Activated CD8-positive, alpha-beta memory T cell treated with anti-CD3 and anti-CD28 coated beads, Interleukin-2, amount 50 U/mL, for 1 hour (primary cell): ENCODE results near the gene RBM20.
A peak's percentile ranks its signal among the peaks of the same experiment; 100 is the strongest.

Source experiments
- DNase-seq: peaks from one replicate; pipeline ENCODE4 v3.0.0-alpha.2; 2020; ENCODE audit errors: extremely low read depth

RBM20 gene

GRCh38 chr10:110870823-110871297 is 226.7 kb downstream of the RBM20 start:
- DNase-seq, result no peak

GRCh38 chr10:110871298-110872084 is 227.4 kb downstream of the RBM20 start, which contains the start of gene PDCD4:
TSS of gene PDCD4 (plus strand) at chr10:110871928. CDS start at chr10:110876028, 4,100 bp downstream.
- DNase-seq, result peak; percentile 89

- DNase-seq, result peak; percentile 92
Measured at GRCh38 chr10:110872145-110872983, 228.2 kb downstream of the RBM20 start.

- no peak for DNase-seq
Measured at GRCh38 chr10:110872984-110873923, 229.1 kb downstream of the RBM20 start.

GRCh38 chr10:110873951-110874350 is 229.8 kb downstream of the RBM20 start:
- no peak for DNase-seq

DNA sequence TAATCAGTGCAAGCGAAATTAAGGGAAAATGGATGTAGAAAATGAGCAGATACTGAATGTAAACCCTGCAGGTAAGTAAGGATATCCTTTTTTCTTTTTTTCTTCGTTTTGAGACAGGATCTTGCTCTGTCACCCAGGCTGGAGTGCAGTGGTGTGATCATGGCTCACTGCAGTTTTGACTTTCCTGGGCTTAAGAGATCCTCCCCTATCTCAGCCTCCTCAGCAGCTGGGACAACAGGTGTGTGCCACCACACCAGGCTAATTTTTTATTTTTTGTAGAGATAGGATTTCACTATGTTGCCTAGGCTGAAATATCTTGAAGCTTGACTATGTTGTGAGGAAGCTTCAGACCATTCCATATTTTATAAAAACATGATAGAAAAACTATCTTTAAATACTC is 231.9 kb downstream of the RBM20 start:
- DNase-seq, result no peak

- no peak for DNase-seq
Measured at GRCh38 chr10:110876788-110877187, 232.7 kb downstream of the RBM20 start.

DNA sequence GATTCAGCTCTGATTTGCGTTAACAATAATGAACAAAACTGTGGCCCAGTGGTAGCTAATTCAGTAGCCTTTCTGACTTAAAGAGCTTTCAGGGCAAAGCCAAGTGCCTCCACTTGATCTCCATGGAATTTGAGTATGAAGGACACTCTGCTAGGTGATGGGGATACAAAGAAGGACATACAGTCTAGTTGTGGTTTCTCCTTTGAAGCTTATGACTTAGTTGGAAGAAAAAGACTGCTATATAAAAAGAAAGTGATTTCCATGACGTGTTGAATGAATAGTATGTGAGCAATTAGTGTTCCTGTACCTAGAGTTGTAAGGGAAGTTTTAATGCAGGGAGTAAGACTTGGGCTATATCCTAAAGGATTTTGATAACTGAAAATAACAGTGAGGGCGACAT is 235.9 kb downstream of the RBM20 start:
- DNase-seq, result no peak

DNA sequence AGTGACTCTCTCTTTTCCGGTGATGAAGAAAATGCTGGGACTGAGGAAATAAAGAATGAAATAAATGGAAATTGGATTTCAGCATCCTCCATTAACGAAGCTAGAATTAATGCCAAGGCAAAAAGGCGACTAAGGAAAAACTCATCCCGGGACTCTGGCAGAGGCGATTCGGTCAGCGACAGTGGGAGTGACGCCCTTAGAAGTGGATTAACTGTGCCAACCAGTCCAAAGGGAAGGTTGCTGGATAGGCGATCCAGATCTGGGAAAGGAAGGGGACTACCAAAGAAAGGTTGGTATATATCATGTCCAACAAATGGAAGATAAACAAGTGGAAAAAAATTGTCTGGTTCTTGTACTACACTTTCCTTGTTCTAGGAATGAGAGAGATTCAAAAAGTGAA is 237.1 kb downstream of the RBM20 start:
- DNase-seq, result no peak

- no peak for DNase-seq
Measured at GRCh38 chr10:110881905-110882304, 237.8 kb downstream of the RBM20 start.

DNA sequence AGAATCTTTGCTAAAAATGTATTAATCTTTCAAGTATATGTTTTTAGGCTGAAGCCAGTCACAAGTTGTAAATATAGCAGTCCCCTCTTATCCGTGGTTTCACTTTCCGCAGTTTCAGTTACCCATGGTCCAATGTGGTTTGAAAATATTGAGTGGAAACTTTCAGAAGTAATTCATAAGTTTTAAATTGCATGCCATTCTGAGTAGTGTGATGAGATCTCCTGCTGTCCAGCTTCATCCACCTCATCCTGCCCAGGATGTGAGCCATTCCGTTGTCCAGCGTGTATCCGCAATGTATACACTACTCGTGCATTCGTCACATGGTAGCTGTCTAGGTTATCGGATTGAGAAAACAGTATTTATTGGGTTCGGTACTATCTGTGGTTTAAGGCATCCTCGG is 239.8 kb downstream of the RBM20 start:
- no peak for DNase-seq

DNA sequence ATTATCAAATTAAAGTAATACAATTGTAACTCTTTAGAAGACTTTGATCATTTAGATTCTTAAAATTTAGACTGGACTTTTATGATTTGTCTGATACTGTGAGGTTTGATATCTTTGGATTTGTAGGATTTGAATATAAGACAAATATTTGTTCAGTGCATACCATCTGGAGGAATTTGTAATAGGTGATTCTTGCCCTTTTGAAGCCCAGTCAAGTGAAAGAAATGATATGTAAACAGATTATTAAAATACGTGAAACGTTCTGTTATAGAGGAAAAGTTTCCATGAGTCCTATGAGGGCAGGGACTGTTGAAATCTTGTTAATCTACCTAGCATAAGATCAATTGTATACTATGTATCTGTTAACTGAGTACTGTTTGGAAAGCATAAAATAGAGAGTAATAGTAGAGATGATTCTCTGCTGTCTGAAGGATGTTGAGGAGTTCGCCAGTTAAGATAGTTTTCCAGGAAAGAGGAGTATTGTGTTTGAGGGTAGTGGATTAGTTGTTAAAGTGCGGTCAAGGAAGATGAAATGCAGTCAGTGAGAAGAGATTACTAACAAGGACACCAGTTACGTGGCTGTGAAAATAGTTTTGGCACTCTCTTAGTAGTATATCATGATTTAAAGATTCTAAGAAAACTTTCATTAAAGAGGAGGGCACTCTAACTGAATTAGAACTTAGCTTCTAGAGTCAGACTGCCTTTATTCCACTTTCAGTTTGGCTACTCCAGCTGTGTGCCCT is 242.0 kb downstream of the RBM20 start:
- no peak for DNase-seq

- DNase-seq, result no peak
Measured at GRCh38 chr10:110887560-110887959, 243.4 kb downstream of the RBM20 start.
